Vagina (tissue), 2 donors: ENCODE data around the gene PDE6C. TPM values are rescaled to one million over a fixed set of nuclear protein-coding genes. Genes with fewer than 3 reads are reported as not detected.

Experiments
- DNase-seq, 2 donors: peaks; one replicate each; pipeline ENCODE4 v3.0.0-alpha.2; 2017; ENCODE audit errors: extremely low spot score in 2 of 2
- H3K27ac ChIP-seq: fragments of 200-600 bp; sonication (generic); one replicate; pipeline ENCODE4 v1.5.1; 2019
- H3K27me3 ChIP-seq: fragments of 200-600 bp; sonication (generic); one replicate; pipeline ENCODE4 v1.5.1; 2019
- H3K36me3 ChIP-seq, 2 donors: fragments of 200-600 bp; sonication (generic); one replicate each; pipeline ENCODE4 v1.5.1; 2017 to 2019
- H3K4me1 ChIP-seq: fragments of 200-600 bp; sonication (generic); one replicate; pipeline ENCODE4 v1.5.1; 2019
- H3K4me3 ChIP-seq, 2 donors: fragments of 200-600 bp; sonication (generic); 1 replicate in 1 of 2; 2 replicates in 1 of 2; pipeline ENCODE4 v1.5.1; 2016 to 2019
- H3K9me3 ChIP-seq: fragments of 200-600 bp; sonication (generic); one replicate; pipeline ENCODE4 v1.5.1; 2019
- CTCF ChIP-seq, 3 experiments: fragments of 450-650 bp in 2 of 3; fragments of 200-600 bp in 1 of 3; sonication (generic) in 1 of 3; IDR thresholded peaks; one replicate each; pipeline ENCODE4 v1.5.1; 2017 to 2019; ENCODE audit warnings: antibody characterized with exemption in 3 of 3, mild to moderate bottlenecking in 2 of 3, moderate library complexity in 2 of 3
- POLR2A ChIP-seq, 2 donors: fragments of 450-650 bp; IDR thresholded peaks; one replicate each; pipeline ENCODE4 v1.6.1; 2017; ENCODE audit warnings: antibody characterized with exemption in 2 of 2, mild to moderate bottlenecking in 2 of 2, moderate library complexity in 2 of 2
- POLR2AphosphoS5 ChIP-seq, 2 donors: sonication (generic); formaldehyde crosslinking; IDR thresholded peaks; one replicate each; pipeline ENCODE4 v1.9.0; 2017; ENCODE audit warnings: antibody characterized with exemption in 2 of 2, mild to moderate bottlenecking in 2 of 2, low read depth in 1 of 2; ENCODE audit not compliant: insufficient read depth in 1 of 2
- intact Hi-C: fragments of 100-400 bp; cut with DNase I; formaldehyde crosslinking; loops from one replicate; pipeline ENCODE4 v1.15.1; 2023
- total RNA-seq: library from RNA; depleted of rRNA; stranded (reverse); fragments of >200 nt; gene quantifications from one replicate; pipeline ENCODE4 v1.2.3, GENCODE V29; 2016

The PDE6C gene
- total RNA-seq, 1 donor from 2014 or later = not detected

- Histone ChIP-seq H3K36me3 (no peaks in the 10 kb centered on the region), H3K4me3 (no peak overlapping the region), H3K4me1 (peaks cover 19% of the 10 kb centered on the region), H3K27ac (no peak overlapping the region), H3K27me3 (no peaks in the 10 kb centered on the region), H3K9me3 (no peaks in the 10 kb centered on the region)
- DNase-seq = no peak
- intact Hi-C loops = loop anchor here (5.0 kb wide), 1 partner anchor 108 kb away; no protein-coding TSS in a partner anchor
- TF ChIP-seq POLR2AphosphoS5 (IDR thresholded peaks at IDR 0.05; ENCODE audit: insufficient read depth in 1 of 2, low read depth in 1 of 2) = no peak
- TF ChIP-seq CTCF (IDR thresholded peaks at IDR 0.05) = no peak
- TF ChIP-seq POLR2A (IDR thresholded peaks at IDR 0.05) = no peak
Observed at GRCh38 chr10:93704451-93704850, 92.1 kb downstream of the PDE6C start.

DNA sequence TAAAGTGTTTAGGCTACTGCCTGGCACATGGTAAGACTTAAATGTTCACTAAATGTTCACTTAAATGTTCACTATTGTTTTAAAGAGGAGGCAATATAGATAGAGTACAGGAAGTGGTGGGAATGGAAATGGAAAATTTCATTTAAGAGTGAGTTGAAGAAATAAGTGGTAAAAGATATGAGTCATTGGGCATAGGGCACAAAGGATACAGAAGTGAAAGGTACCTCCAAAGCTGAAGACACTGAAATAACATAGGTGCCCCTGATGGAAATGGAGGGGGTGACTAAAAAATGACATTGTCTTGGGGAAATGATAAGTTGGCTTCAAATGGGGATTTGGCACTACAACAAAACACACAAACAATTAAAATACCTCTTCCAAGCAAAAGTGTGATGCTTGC is 95.3 kb downstream of the PDE6C start:
- H3K27me3 ChIP-seq = no peaks in the 10 kb centered on the region
- intact Hi-C loops = no loop called here
- H3K27ac ChIP-seq = no peak overlapping the region
- H3K9me3 ChIP-seq = no peaks in the 10 kb centered on the region
- TF ChIP-seq POLR2AphosphoS5 (IDR thresholded peaks at IDR 0.05; ENCODE audit: insufficient read depth in 1 of 2, low read depth in 1 of 2) (no peak), CTCF (IDR thresholded peaks at IDR 0.05) (no peak), POLR2A (IDR thresholded peaks at IDR 0.05) (no peak)
- no peak overlapping the region for H3K4me3 ChIP-seq
- no peaks in the 10 kb centered on the region for H3K36me3 ChIP-seq
- H3K4me1 ChIP-seq = peaks cover 8% of the 10 kb centered on the region
- DNase-seq = no peak

GRCh38 chr10:93710333-93710909 is 98.1 kb downstream of the PDE6C start:
- no peaks in the 10 kb centered on the region for H3K36me3 ChIP-seq
- no peak for DNase-seq
- intact Hi-C loops = no loop called here
- H3K9me3 ChIP-seq = no peaks in the 10 kb centered on the region
- H3K4me3 ChIP-seq = no peak overlapping the region
- H3K27ac ChIP-seq = no peak overlapping the region
- H3K27me3 ChIP-seq = no peaks in the 10 kb centered on the region
- no peaks in the 10 kb centered on the region for H3K4me1 ChIP-seq
- TF ChIP-seq POLR2A (IDR thresholded peaks at IDR 0.05) (no peak), CTCF (IDR thresholded peaks at IDR 0.05) (no peak), POLR2AphosphoS5 (IDR thresholded peaks at IDR 0.05; ENCODE audit: insufficient read depth in 1 of 2, low read depth in 1 of 2) (no peak)

- TF ChIP-seq CTCF (IDR thresholded peaks at IDR 0.05) (no peak), POLR2AphosphoS5 (IDR thresholded peaks at IDR 0.05; ENCODE audit: insufficient read depth in 1 of 2, low read depth in 1 of 2) (no peak), POLR2A (IDR thresholded peaks at IDR 0.05) (no peak)
- intact Hi-C loops = no loop called here
- Histone ChIP-seq H3K27me3 (no peaks in the 10 kb centered on the region), H3K27ac (no peak overlapping the region), H3K4me1 (no peaks in the 10 kb centered on the region), H3K4me3 (no peak overlapping the region), H3K36me3 (no peaks in the 10 kb centered on the region), H3K9me3 (no peaks in the 10 kb centered on the region)
- DNase-seq = no peak
Observed at GRCh38 chr10:93711891-93712290, 99.6 kb downstream of the PDE6C start.

GRCh38 chr10:93712593-93712992 is 100.3 kb downstream of the PDE6C start:
- TF ChIP-seq POLR2AphosphoS5 (IDR thresholded peaks at IDR 0.05; ENCODE audit: insufficient read depth in 1 of 2, low read depth in 1 of 2) (no peak), CTCF (IDR thresholded peaks at IDR 0.05) (no peak), POLR2A (IDR thresholded peaks at IDR 0.05) (no peak)
- Histone ChIP-seq H3K4me3 (no peak overlapping the region), H3K27me3 (no peaks in the 10 kb centered on the region)

More at GRCh38 chr10:93712593-93712992, 100.3 kb downstream of the PDE6C start:
- H3K27ac ChIP-seq = no peak overlapping the region
- H3K36me3 ChIP-seq = no peaks in the 10 kb centered on the region
- intact Hi-C loops = no loop called here
- H3K4me1 ChIP-seq = no peaks in the 10 kb centered on the region
- no peak for DNase-seq
- no peaks in the 10 kb centered on the region for H3K9me3 ChIP-seq
